ENCODE results near the gene VSTM2B. TPM values are rescaled to one million over a fixed set of nuclear protein-coding genes. Genes with fewer than 3 reads are reported as not detected.

The VSTM2B gene
- total RNA-seq, 2 donors from 2014 or later: not detected

- no peaks in the 10 kb centered on the region for H3K36me3 ChIP-seq (replicated peaks in 1 of 2; ENCODE audit: insufficient read depth in 1 of 2, low read depth in 2 of 2)
- no peak for DNase-seq
- no peak overlapping the region for H3K27ac ChIP-seq
- intact Hi-C loops (cut with DNase I): no loop called here
- H3K27me3 ChIP-seq: no peaks in the 10 kb centered on the region
- no peak for ATAC-seq
- no peaks in the 10 kb centered on the region for H3K9me3 ChIP-seq
- H3K4me1 ChIP-seq: no peaks in the 10 kb centered on the region
- 34 to 38% methylated on average over 3 of the region's 3 CpGs for WGBS, 2 donors
- TF ChIP-seq CTCF (IDR thresholded peaks at IDR 0.05): no peak
- no peak overlapping the region for H3K4me3 ChIP-seq
Measured at GRCh38 chr19:29587059-29587458, 61.3 kb downstream of the VSTM2B start.

GRCh38 chr19:29587518-29587986 lies 61.8 kb downstream of the VSTM2B start:
- H3K4me3 ChIP-seq: no peak overlapping the region
- no peaks in the 10 kb centered on the region for H3K27me3 ChIP-seq
- ATAC-seq (no peak), DNase-seq (no peak)
- TF ChIP-seq POLR2A (IDR thresholded peaks at IDR 0.05) (no peak), CTCF (IDR thresholded peaks at IDR 0.05) (no peak)
- no peaks in the 10 kb centered on the region for H3K4me1 ChIP-seq
- no peaks in the 10 kb centered on the region for H3K36me3 ChIP-seq (replicated peaks in 1 of 2; ENCODE audit: insufficient read depth in 1 of 2, low read depth in 2 of 2)
- WGBS, 2 donors: 35 to 39% methylated on average over 2 of the region's 2 CpGs
- intact Hi-C loops (cut with DNase I): no loop called here
- H3K9me3 ChIP-seq: no peaks in the 10 kb centered on the region
- H3K27ac ChIP-seq: no peak overlapping the region

GRCh38 chr19:29588095-29588494 lies 62.3 kb downstream of the VSTM2B start:
- Histone ChIP-seq H3K36me3 (replicated peaks in 1 of 2; ENCODE audit: insufficient read depth in 1 of 2, low read depth in 2 of 2) (no peaks in the 10 kb centered on the region), H3K9me3 (no peaks in the 10 kb centered on the region), H3K4me3 (no peak overlapping the region), H3K4me1 (no peaks in the 10 kb centered on the region), H3K27me3 (no peaks in the 10 kb centered on the region), H3K27ac (no peak overlapping the region)
- DNase-seq: no peak
- TF ChIP-seq CTCF (IDR thresholded peaks at IDR 0.05): no peak
- no peak for TF ChIP-seq POLR2A (IDR thresholded peaks at IDR 0.05)
- 77 to 78% methylated on average over 2 of the region's 2 CpGs for WGBS, 2 donors
- no peak for ATAC-seq
- intact Hi-C loops (cut with DNase I): no loop called here

GRCh38 chr19:29590278-29590677 lies 64.5 kb downstream of the VSTM2B start:
- Histone ChIP-seq H3K9me3 (no peaks in the 10 kb centered on the region), H3K36me3 (replicated peaks in 1 of 2; ENCODE audit: insufficient read depth in 1 of 2, low read depth in 2 of 2) (no peaks in the 10 kb centered on the region), H3K4me1 (no peaks in the 10 kb centered on the region), H3K4me3 (no peak overlapping the region), H3K27ac (no peak overlapping the region), H3K27me3 (no peaks in the 10 kb centered on the region)
- WGBS, 2 donors: 42 to 43% methylated on average over 2 to 5 of the region's 5 CpGs
- ATAC-seq (no peak), DNase-seq (no peak)
- TF ChIP-seq POLR2A (IDR thresholded peaks at IDR 0.05) (no peak), CTCF (IDR thresholded peaks at IDR 0.05) (no peak)
- intact Hi-C loops (cut with DNase I): no loop called here

GRCh38 chr19:29591670-29592069 lies 65.9 kb downstream of the VSTM2B start:
- WGBS, 2 donors: 60 to 69% methylated on average over 3 of the region's 3 CpGs
- DNase-seq (no peak), ATAC-seq (no peak)
- H3K27ac ChIP-seq: no peak overlapping the region
- H3K36me3 ChIP-seq (replicated peaks in 1 of 2; ENCODE audit: insufficient read depth in 1 of 2, low read depth in 2 of 2): no peaks in the 10 kb centered on the region
- no peak overlapping the region for H3K4me3 ChIP-seq
- intact Hi-C loops (cut with DNase I): no loop called here
- no peaks in the 10 kb centered on the region for H3K9me3 ChIP-seq
- no peaks in the 10 kb centered on the region for H3K4me1 ChIP-seq
- TF ChIP-seq POLR2A (IDR thresholded peaks at IDR 0.05) (no peak), CTCF (IDR thresholded peaks at IDR 0.05) (no peak)
- no peaks in the 10 kb centered on the region for H3K27me3 ChIP-seq
